Liver (tissue), 3 donors: ENCODE data around the gene GSC.

Experiments
- HNF4G ChIP-seq: IDR thresholded peaks from 2 replicates; pipeline ENCODE4 v1.6.1; 2016; ENCODE audit warnings: antibody characterized with exemption
- TF ChIP-seq, protein P1 (sequence below): fragments of 150-350 bp; IDR thresholded peaks from 2 replicates; pipeline ENCODE4 v1.5.1; 2017; ENCODE audit warnings: improper control_type of control experiment, low read depth, low read length; ENCODE audit not compliant: missing input control
- donor health status: healthy.
- donor health status: healthy.

DNA sequence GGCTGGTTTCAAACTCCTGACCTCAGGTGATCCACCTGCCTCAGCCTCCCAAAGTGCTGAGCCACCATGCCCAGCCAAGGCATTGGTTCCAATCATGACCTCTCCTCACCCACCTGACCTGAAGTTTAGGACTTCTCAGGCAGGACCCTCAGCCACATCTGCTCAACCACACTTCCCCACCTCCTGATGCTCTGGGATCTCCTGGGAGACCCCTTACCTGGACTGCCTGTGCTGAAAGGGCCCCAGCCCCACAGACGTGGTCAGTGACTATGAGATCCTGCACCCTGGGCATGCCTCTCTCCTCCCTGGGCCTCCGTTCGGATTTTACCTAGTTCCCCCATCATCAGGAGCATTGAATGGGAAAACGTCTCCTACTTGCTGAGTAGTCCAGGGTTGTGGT, 18.0 kb downstream of the GSC start:
- no peak for TF ChIP-seq HNF4G
- TF ChIP-seq, protein P1, sequence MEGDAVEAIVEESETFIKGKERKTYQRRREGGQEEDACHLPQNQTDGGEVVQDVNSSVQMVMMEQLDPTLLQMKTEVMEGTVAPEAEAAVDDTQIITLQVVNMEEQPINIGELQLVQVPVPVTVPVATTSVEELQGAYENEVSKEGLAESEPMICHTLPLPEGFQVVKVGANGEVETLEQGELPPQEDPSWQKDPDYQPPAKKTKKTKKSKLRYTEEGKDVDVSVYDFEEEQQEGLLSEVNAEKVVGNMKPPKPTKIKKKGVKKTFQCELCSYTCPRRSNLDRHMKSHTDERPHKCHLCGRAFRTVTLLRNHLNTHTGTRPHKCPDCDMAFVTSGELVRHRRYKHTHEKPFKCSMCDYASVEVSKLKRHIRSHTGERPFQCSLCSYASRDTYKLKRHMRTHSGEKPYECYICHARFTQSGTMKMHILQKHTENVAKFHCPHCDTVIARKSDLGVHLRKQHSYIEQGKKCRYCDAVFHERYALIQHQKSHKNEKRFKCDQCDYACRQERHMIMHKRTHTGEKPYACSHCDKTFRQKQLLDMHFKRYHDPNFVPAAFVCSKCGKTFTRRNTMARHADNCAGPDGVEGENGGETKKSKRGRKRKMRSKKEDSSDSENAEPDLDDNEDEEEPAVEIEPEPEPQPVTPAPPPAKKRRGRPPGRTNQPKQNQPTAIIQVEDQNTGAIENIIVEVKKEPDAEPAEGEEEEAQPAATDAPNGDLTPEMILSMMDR = no peak
